HG03095 (cell line): ENCODE measurements around the gene FSTL3.
"Not testable (repeated sequence)": the region's sequence is repeated elsewhere in the genome, so short reads cannot be mapped to it uniquely, and the experiment has no call there.

Experiments
- ATAC-seq: cut with Tn5 transposase; IDR thresholded peaks from one replicate; pipeline ENCODE4 v1.9.1; 2021; ENCODE audit warnings: moderate library complexity; ENCODE audit not compliant: unreplicated experiment

The FSTL3 gene

GRCh38 chr19:681029-682019 lies 5.1 kb downstream of the FSTL3 start:
- ATAC-seq = no peak

- no peak for ATAC-seq
Measured at GRCh38 chr19:682678-683320, 6.6 kb downstream of the FSTL3 start.

DNA sequence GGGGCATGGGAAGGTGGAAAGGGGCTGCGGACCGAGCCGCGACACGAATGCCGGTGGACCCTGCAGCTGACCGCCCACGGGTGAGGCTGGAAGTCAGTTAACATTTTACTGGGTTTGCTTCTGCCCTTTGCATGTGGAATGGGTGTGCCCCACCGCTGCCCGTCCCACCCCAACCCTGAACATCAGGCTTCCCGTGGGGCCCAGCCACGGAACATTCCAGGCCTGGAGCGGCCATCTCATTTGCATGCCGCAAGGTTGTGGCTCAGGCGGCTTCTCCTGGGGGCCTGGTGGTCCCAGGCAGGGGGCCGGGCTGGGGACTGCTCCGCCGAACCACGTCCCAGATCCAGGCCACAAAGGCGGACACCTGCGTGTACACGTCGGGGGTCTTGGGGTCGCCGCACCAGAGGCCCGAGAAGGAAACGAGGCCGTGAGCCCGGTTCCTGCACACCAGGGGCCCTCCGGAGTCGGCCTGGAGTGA lies 9.3 kb downstream of the FSTL3 start:
- no peak for ATAC-seq

DNA sequence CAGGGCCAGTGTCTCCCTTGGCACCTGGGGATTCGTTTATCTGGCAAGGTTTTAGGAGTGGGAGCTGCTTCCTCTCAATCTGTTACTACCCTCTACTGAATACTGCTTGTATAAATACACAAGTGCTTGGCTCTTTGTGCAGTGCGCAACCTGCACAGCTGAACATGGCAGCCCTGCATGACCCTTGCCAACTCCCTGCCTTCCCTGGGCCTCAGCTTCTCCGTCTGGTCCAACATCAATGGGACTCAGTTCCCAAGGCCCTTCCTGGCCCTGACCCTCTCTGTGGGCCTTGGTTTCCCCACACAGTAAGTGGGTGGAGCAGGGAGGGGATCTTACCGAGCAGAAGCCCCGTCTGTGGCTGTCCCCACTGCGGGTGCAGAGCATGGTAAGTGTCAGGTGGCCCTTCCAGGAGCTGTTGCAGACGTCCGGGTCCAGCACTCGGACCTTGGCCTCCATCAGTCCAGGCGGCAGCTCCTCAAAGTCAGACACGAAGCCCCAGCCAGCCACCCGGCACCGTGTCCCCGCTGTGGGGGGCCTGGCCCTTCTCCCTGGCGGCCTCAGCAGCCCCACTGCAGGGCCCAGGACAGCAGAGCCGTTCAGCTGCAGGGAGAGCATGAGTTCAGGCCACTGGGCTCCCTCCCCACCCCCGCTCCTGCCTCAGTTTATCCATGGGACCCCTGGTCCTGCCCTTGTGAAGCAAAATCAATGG lies 10.6 kb downstream of the FSTL3 start:
- no peak for ATAC-seq

DNA sequence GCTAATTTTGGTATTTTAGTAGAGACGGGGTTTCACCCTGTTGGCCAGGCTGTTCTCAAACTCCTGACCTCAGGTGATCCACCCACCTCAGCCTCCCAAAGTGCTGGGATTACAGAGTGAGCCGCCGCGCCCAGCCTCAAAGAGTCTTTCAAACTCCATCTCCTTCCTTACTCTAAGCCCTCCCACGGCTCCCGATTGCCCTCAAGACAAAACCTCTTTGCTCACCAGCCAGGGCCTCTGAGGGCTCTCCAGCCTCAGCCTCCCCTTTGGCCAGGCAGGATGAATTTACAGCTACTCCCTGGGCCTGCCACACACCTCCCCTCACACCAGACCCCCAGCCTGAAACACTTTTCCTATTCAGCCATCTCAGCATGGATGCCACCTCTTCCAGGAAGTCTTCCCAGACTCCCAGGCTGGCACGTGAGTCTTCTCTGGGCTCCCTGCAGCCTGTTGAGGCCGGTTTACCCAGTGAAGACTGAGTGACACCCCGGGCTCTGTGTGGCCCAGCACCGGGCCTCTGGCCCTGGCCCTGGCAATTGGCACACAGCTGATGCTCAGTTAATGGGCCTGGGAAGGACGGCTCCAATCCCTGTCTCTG lies 11.5 kb downstream of the FSTL3 start:
- no peak for ATAC-seq

DNA sequence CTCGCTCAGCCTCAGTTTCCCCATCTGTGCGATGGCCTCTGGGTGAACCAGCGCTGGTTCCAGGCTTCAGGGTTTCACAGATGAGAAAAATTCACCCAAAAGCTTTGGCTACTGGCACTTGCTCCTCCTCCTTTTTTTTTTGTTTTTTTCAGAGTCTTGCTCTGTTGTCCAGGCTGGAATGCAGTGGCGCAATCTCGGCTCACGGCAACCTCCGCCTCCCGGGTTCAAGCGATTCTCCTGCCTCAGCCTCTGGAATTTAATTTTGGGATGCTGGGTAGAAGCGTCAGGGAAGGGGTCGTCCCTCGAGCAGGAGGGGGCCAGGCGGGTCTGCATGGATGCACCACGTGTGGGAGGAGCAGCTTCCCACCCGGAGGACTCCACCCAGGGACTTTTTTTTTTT lies 12.0 kb downstream of the FSTL3 start:
- ATAC-seq = no peak

DNA sequence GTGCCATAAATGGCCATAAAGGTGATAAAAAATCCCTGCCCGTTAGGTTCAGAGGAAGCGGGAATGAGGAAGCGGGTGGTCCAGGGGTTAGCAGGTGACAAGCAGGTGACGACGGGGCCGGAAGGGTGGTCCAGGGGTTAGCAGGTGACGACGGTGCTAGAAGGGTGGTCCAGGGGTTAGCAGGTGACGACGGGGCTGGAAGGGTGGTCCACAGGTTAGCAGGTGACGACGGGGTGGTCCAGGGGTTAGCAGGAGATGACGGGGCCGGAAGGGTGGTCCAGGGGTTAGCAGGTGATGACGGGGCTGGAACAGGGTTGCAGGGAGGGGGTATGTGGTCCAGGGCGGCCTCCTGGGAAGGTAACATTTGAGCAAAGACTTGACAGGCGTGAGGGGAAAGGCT lies 12.8 kb downstream of the FSTL3 start:
- no peak for ATAC-seq

DNA sequence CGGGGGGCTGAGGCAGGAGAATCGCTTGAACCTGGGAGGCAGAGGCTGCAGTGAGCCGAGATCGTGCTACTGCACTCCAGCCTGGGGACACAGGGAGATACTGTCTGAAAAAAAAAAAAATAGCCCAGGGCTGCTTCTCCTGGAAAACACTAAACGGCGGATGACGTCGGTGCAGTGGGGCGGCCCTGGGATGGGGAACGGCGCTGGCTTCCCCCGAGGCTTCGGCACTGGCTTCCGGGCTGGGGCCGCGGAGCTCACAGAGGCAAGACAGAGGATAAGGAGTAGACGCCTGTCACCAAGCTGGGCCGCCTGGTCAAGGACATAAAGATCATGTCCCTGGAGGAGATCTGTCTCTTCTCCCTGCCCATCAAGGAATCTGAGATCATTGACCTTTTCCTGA lies 14.0 kb downstream of the FSTL3 start:
- ATAC-seq = no peak

- no peak for ATAC-seq
Measured at GRCh38 chr19:694481-695351, 18.5 kb downstream of the FSTL3 start.

DNA sequence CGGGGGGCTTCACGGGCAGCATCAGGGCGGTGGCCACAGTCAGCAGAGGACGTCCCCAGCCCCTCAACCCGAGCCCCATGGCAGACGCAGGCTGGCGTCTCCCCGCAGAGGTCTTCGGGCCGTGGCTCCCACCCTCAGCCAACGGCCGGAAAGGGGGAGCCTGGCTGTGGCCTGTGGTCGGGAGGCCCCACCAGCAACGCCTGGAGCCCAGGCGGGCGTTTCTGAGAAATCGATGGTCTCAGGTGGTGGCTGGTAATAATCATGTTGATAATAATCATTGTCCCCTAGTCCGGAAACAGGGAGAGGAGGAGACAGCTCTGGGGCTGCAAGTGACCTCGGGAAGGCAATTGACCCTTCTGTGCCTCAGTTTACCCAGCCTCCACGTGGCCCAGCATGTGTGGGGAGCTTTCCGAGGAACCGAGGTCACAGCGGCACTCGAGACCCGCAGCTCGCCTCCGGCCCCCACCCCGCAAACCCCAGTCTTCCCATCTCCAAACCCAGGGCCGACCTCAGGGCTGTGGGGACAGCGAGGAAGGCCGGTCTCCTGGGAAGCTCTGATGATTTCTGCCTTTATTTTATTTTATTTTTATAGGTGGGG lies 19.3 kb downstream of the FSTL3 start, which contains the start of gene PRSS57:
Gene PRSS57, minus strand, starts transcription at position 101 of the 598 bp plus-strand sequence. Its CDS starts 22 bp downstream, at position 79.
- no peak for ATAC-seq

DNA sequence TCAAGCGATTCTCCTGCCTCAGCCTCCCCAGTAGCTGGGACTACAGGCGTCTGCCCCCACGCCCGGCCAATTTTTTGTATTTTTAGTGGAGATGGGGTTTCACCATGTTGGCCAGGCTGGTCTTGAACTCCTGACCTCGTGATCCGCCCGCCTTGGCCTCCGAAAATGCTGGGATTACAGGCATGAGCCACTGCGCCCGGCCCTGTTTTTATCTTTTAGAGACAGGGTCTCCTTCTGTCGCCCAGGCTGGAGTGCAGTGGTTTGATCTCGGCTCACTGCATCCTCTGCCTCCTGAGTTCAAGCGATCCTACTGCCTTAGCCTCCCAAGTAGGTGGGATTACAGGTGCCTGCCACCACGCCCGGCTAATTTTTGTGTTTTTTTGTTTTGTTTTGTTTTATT lies 22.3 kb downstream of the FSTL3 start:
- not testable (repeated sequence) for ATAC-seq

- not testable (repeated sequence) for ATAC-seq
Measured at GRCh38 chr19:699885-700284, 23.7 kb downstream of the FSTL3 start.

DNA sequence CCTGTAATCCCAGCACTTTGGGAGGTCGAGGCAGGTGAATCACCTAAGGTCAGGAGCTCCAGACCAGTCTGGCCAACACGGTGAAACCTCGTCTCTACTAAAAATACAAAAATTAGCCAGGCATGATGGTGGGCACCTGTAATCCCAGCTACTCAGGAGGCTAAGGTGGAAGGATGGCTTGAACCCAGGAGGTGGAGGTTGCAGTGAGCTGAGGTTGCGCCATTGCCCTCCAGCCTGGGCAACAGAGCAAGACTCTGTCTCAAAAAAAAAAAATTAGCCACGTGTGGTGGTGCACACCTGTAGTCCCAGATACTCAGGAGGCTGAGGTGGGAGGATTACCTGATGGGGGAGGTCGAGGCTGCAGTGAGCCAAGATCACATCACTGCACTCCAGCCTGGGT lies 26.7 kb downstream of the FSTL3 start:
- ATAC-seq = not testable (repeated sequence)

DNA sequence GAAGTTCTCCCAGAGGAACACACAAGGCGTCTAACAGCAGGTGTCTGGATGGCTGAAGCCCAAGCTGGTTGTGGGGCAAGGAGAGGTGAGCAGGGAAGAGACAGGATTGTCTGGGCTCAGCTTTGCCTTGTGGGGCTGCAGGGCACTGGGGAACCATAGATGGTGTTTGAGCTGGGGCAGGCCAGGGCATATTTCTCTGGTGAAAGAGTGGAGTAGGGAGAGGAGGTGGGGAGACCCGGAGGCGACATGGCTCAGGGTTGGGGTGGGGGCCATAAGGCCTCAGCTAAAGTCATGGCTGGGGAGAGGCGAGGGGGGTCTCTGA lies 27.1 kb downstream of the FSTL3 start:
- no peak for ATAC-seq

DNA sequence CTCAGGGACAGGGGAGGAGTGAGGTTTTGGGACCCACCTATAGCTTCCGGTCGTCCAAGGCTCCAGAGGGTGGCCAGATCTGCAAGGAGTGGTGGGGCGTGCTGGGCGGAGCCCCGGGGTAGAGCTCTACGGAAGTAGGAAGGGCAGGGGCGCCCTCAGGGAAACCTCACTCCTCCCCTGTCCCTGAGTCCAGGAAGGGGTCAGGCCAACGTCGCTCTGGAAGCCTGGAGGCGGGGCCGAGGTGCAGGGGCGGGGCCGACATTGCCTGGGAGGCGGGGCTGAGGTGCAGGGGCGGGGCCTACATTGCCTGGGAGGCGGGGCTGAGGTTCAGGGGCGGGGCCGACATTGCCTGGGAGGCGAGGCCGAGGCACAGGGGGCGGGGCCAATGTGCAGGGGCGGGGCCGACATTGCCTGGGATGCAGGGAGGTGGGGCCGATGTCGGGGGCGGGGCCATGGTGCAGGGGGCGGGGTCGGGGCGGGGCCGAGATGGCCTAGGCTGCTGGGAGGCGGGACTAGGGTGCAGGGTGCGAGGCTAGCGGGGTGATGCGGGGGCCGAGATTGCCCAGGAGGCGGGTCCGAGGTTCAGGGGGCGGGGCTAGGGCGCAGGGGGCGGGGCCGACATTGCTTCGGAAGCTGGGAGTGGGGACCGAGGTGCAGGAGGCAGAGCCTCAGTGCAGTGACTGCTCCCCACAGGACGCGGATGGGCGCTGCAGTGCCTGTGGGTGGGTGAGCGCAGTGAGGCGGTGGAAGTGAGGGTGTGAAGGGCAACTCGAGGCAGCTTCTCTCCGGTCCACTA lies 27.7 kb downstream of the FSTL3 start:
- ATAC-seq = no peak

DNA sequence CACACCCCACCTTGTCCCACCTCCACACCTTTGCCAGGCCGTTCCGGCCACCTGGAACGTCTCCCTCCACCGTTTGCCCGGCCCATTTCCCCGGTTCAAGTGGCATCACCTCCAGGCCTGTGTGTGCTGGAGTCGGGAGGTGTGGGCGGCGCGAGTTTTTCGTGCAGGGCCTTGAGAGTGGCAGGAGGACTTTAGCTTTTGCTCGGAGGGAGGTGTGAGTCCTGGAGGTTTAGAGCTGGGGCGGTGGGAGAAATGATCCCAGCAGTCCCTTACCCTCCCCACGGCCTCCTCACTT lies 28.2 kb downstream of the FSTL3 start:
- ATAC-seq = no peak

DNA sequence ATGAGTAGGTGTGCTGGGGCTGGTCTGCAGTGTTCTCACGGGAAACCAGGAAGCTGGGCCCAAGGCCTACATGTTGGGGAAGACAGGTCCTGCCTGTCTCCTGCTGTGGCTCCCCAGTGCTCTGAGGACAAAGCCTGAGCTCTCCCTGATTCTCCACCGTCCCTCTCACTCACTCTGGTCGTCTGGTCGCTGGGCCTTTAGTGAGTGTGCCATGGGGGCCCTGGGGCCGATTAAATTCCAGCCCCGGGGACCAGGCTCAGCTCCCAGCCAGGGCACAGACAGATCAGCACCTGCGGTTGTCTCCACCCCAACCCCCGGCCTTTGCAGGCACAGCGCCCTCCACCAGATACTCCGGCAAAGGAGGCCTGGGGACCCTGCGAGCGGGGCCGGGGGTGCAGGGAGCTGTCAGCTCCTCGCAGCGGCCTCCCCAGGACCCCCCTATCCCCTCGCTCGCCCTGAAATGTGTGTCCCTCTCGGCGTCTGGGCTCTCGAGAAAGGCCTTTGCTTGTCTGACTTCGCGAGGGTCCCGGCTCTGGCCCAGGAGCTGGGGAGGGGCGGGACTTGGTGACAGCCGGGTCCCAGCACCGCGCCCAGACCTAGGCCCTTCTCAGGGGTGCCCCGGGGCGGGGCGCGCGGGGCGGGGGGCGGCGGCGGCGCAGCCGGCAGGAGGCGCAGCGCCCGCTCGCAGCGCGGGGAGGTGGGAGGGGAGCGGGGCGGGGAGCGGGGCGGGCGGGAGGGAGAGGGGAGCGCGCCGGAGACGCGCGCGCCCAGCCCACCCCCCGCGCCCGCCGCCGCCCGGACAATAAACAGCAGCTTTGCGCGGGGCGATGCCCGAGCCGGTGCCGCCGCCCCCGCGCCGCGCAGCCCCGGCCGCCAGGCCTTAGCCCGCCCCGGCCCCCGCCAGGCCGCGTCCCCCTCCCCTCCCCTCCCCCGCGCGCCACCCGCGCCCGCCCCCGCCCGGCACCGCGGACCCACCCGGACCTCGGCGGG lies 32.3 kb downstream of the FSTL3 start, which contains the start of gene PALM:
Gene PALM, plus strand, starts transcription at position 782 of the 990 bp plus-strand sequence. CDS start 212 bp downstream, outside the sequence.
- ATAC-seq = no peak
